CD14-positive monocyte (primary cell): ENCODE data around the gene ASCL3. TPM values are rescaled to one million over a fixed set of nuclear protein-coding genes. Genes with fewer than 3 reads are reported as not detected.

ENCODE experiments used
- DNase-seq, 3 donors: peaks; one replicate each; pipeline ENCODE4 v3.0.0-alpha.2; 2011 to 2022
- H2AFZ ChIP-seq: 2 replicates; pipeline ENCODE4 v1.6.0; 2012; ENCODE audit warnings: mild to moderate bottlenecking, low read depth, low read length, inconsistent platforms; ENCODE audit not compliant: insufficient read depth, poor library complexity, severe bottlenecking
- H3K27ac ChIP-seq, 2 donors: 1 replicate in 1 of 2; 2 replicates in 1 of 2; pipeline ENCODE4 v1.5.1; 2012 to 2013; ENCODE audit warnings: low read length in 2 of 2, control low read depth in 1 of 2, inconsistent platforms in 1 of 2, low read depth in 1 of 2, mild to moderate bottlenecking in 1 of 2
- H3K27me3 ChIP-seq, 2 donors: one replicate each; pipeline versions ENCODE4 v1.6.0 to v1.6.1; 2011 to 2013; ENCODE audit warnings: low read length in 2 of 2; ENCODE audit not compliant: control insufficient read depth in 2 of 2, insufficient read depth in 2 of 2
- H3K36me3 ChIP-seq, 2 donors: replicated peaks in 1 of 2; 1 replicate in 1 of 2; 2 replicates in 1 of 2; pipeline versions ENCODE4 v1.5.1 to v1.6.1; 2012 to 2013; ENCODE audit warnings: low read length in 2 of 2, control low read depth in 1 of 2, inconsistent platforms in 1 of 2, mild to moderate bottlenecking in 1 of 2; ENCODE audit not compliant: insufficient read depth in 2 of 2, control insufficient read depth in 1 of 2
- H3K4me1 ChIP-seq, 2 donors: 1 replicate in 1 of 2; 2 replicates in 1 of 2; pipeline versions ENCODE4 v1.5.1 to v1.6.1; 2012 to 2013; ENCODE audit warnings: low read length in 2 of 2, control low read depth in 1 of 2, inconsistent platforms in 1 of 2, mild to moderate bottlenecking in 1 of 2, moderate library complexity in 1 of 2; ENCODE audit not compliant: insufficient read depth in 2 of 2, control insufficient read depth in 1 of 2
- H3K4me2 ChIP-seq: replicated peaks from 2 replicates; pipeline ENCODE3; 2012; ENCODE audit warnings: low read length, moderate library complexity, mild to moderate bottlenecking; ENCODE audit not compliant: poor library complexity, severe bottlenecking; ENCODE audit errors: extremely low read depth
- H3K4me3 ChIP-seq, 3 experiments: fragments of 200-600 bp in 1 of 3; sonication (generic) in 1 of 3; replicated peaks in 1 of 3; 1 replicate in 2 of 3; 2 replicates in 1 of 3; pipeline ENCODE4 v1.5.1; 2011 to 2013; ENCODE audit warnings: low read length in 3 of 3, mild to moderate bottlenecking in 3 of 3, control low read depth in 2 of 3, low read depth in 2 of 3, inconsistent platforms in 1 of 3, moderate library complexity in 1 of 3
- H3K79me2 ChIP-seq: 2 replicates; pipeline ENCODE4 v1.6.0; 2012; ENCODE audit warnings: mild to moderate bottlenecking, control low read depth, inconsistent platforms, low read length, moderate library complexity; ENCODE audit not compliant: insufficient read depth
- H3K9ac ChIP-seq: 2 replicates; pipeline ENCODE4 v1.6.0; 2017; ENCODE audit warnings: low read length, mild to moderate bottlenecking; ENCODE audit not compliant: insufficient read depth, poor library complexity, severe bottlenecking
- H3K9me3 ChIP-seq, 2 donors: replicated peaks in 1 of 2; 1 replicate in 1 of 2; 2 replicates in 1 of 2; pipeline versions ENCODE4 v1.5.1 to v1.6.1; 2012 to 2013; ENCODE audit warnings: low read length in 2 of 2, control low read depth in 1 of 2; ENCODE audit not compliant: control insufficient read depth in 1 of 2, insufficient read depth in 1 of 2
- H4K20me1 ChIP-seq: 2 replicates; pipeline ENCODE4 v1.6.0; 2012; ENCODE audit warnings: mild to moderate bottlenecking, low read length, control low read depth, moderate library complexity; ENCODE audit not compliant: insufficient read depth
- H3K27ac Mint-ChIP-seq, 7 donors: one replicate each; pipeline ENCODE4 v1.8.0; 2020; ENCODE audit warnings: mild to moderate bottlenecking in 7 of 7, mixed read lengths in 7 of 7, moderate library complexity in 6 of 7, inconsistent platforms in 2 of 7
- H3K27me3 Mint-ChIP-seq, 3 donors: one replicate each; pipeline ENCODE4 v1.8.0; 2021 to 2022; ENCODE audit warnings: low read depth in 3 of 3, mild to moderate bottlenecking in 3 of 3, mixed read lengths in 3 of 3, moderate library complexity in 3 of 3, inconsistent platforms in 1 of 3
- H3K36me3 Mint-ChIP-seq, 2 donors: one replicate each; pipeline ENCODE4 v1.8.0; 2020; ENCODE audit warnings: mixed read lengths in 2 of 2, inconsistent platforms in 1 of 2, mild to moderate bottlenecking in 1 of 2
- H3K4me1 Mint-ChIP-seq: one replicate; pipeline ENCODE4 v1.8.0; 2020; ENCODE audit warnings: mild to moderate bottlenecking, mixed read lengths
- H3K4me3 Mint-ChIP-seq, 2 donors: one replicate each; pipeline ENCODE4 v1.8.0; 2020; ENCODE audit warnings: mild to moderate bottlenecking in 2 of 2, mixed read lengths in 2 of 2, moderate library complexity in 1 of 2
- H3K9me3 Mint-ChIP-seq, 7 donors: one replicate each; pipeline ENCODE4 v1.8.0; 2020 to 2022; ENCODE audit warnings: mixed read lengths in 7 of 7, mild to moderate bottlenecking in 6 of 7, moderate library complexity in 6 of 7, inconsistent platforms in 2 of 7
- WGBS: methylation state at CpG from one replicate; pipeline ENCODE4 v1.1.5; 2013; ENCODE audit warnings: missing lambda C conversion rate; ENCODE audit not compliant: insufficient coverage; 5-methylcytosine and 5-hydroxymethylcytosine counted together
- intact Hi-C, 2 donors: fragments of 100-400 bp; cut with micrococcal nuclease; formaldehyde crosslinking; loops; one replicate each; pipeline versions ENCODE4 v1.15.0 to v1.15.1; 2023
- polyA plus RNA-seq, 3 donors: library from polyadenylated mRNA; depleted of rRNA in 1 of 3; unstranded in 2 of 3; stranded (reverse) in 1 of 3; fragments of 300-500 nt in 2 of 3; fragments of >200 nt in 1 of 3; fragmentation: Illumina TruSeq in 2 of 3; gene quantifications; 1 replicate in 2 of 3; 2 replicates in 1 of 3; pipeline ENCODE4 v1.2.3, GENCODE V29; 2012 to 2021
- TF ChIP-seq, protein P1 (sequence below): fragments of 200-600 bp; IDR thresholded peaks from one replicate; pipeline ENCODE4 v1.8.0; 2022; ENCODE audit warnings: antibody characterized with exemption, mild to moderate bottlenecking

Gene ASCL3
- polyA plus RNA-seq, 3 donors: not detected

DNA sequence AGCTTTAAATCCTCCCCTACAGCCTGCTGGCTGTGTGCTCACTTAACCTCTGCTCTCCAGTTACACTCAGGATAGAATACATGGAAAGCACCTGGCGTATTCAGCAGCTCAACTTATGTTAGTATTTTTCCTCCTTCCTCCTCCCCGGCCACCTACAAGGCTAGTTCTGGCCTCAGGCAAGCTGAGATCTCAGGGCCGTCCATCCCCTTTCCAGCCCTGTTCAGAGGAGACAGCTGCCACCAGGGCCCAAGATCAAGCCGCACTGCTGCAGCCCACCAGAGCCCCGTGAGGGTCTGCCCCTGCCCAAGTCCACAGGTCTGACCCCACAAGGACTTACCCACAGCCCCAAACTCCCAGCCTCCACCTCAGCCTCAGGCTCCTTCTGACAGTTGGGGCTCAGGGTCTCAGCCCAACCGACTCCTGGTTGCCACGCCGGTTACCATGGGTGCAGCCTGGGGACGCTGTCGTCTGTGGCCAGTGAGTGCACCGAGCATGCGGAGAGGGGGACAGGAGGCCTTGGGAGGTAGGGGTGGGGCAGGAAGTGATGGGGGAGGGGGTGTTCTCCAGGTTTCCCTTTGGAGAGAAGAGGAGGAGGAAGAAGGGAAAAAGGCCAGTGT lies 10.1 kb downstream of the ASCL3 start, which contains the start of gene C11orf16:
Gene C11orf16, minus strand, starts transcription at position 384 of the 617 bp plus-strand sequence. CDS start 639 bp downstream, outside the sequence.
- Mint-ChIP-seq H3K36me3 (no peaks in the 10 kb centered on the region), H3K4me3 (no peak within 1 kb of the TSS), H3K9me3 (no peaks in the 10 kb centered on the region), H3K27ac (peak within 1 kb of the TSS in 1 of 7 donors; percentile 63), H3K4me1 (no peaks in the 10 kb centered on the region), H3K27me3 (peaks cover 0 to 5% (median 2%) of the 10 kb centered on the region in 3 donors)
- Histone ChIP-seq H3K27ac (no peak within 1 kb of the TSS), H2AFZ (no peak within 1 kb of the TSS), H3K4me3 (no peak within 1 kb of the TSS), H3K9ac (no peak within 1 kb of the TSS), H3K9me3 (no peaks in the 10 kb centered on the region), H3K79me2 (no peaks in the 10 kb centered on the region), H3K36me3 (no peaks in the 10 kb centered on the region), H3K4me1 (no peaks in the 10 kb centered on the region), H3K4me2 (no peak within 1 kb of the TSS), H4K20me1 (no peaks in the 10 kb centered on the region), H3K27me3 (no peaks in the 10 kb centered on the region)
- 90% methylated on average over 12 of the region's 12 CpGs for WGBS
- no peak for DNase-seq
- TF ChIP-seq, protein P1, sequence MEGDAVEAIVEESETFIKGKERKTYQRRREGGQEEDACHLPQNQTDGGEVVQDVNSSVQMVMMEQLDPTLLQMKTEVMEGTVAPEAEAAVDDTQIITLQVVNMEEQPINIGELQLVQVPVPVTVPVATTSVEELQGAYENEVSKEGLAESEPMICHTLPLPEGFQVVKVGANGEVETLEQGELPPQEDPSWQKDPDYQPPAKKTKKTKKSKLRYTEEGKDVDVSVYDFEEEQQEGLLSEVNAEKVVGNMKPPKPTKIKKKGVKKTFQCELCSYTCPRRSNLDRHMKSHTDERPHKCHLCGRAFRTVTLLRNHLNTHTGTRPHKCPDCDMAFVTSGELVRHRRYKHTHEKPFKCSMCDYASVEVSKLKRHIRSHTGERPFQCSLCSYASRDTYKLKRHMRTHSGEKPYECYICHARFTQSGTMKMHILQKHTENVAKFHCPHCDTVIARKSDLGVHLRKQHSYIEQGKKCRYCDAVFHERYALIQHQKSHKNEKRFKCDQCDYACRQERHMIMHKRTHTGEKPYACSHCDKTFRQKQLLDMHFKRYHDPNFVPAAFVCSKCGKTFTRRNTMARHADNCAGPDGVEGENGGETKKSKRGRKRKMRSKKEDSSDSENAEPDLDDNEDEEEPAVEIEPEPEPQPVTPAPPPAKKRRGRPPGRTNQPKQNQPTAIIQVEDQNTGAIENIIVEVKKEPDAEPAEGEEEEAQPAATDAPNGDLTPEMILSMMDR: no peak
- intact Hi-C loops: no loop called here

DNA sequence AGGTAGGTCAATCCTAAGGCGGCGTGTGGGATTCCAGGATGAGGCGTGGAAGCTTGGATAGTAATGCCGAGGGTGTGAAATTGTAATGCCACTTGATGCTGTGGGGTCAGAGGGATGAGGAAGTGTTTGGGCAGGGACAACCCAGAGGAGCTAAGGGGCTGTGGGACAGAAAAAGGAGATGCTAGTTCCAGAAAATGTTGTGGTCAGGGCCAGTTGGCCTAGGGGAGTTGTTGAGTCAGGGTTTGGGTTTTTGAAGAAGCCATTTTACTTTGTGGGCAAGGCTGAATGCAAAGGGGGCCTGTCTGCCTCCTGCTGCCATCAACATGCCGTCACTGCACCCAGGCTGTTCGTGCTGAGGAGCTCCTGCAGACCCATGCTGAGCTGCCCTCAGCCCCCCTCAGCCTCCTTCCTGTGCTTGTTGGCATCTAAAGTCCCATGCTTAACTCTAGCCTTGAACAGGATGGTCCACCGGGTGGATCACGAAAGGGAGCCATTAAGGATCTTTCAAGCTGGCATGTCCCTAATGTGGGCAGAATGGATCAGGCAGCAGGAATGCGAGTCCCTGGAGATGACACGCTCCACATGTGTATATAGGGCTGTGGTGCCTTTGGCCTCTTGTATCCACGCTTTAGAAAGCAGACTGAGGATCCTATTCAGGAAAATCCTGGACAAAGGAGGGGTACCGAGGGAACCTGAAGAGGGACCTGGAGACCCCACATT lies 12.2 kb downstream of the ASCL3 start:
- Histone ChIP-seq H3K79me2 (no peaks in the 10 kb centered on the region), H3K27me3 (no peaks in the 10 kb centered on the region), H3K4me3 (no peak overlapping the region), H2AFZ (no peak overlapping the region), H3K4me1 (no peaks in the 10 kb centered on the region), H3K4me2 (no peak overlapping the region), H3K9me3 (no peaks in the 10 kb centered on the region), H4K20me1 (no peaks in the 10 kb centered on the region), H3K27ac (no peak overlapping the region), H3K36me3 (peaks cover 0 to 1% of the 10 kb centered on the region in 2 donors), H3K9ac (no peak overlapping the region)
- 91% methylated on average over 10 of the region's 12 CpGs for WGBS
- peaks cover 0 to 3% (median 0%) of the 10 kb centered on the region in 3 donors for H3K27me3 Mint-ChIP-seq
- intact Hi-C loops: no loop called here
- DNase-seq: no peak
- no peak overlapping the region for H3K4me3 Mint-ChIP-seq
- peak overlapping the region in 1 of 7 donors; percentile 23 for H3K27ac Mint-ChIP-seq
- H3K9me3 Mint-ChIP-seq: peaks cover 0 to 2% (median 0%) of the 10 kb centered on the region in 7 donors
- TF ChIP-seq, protein P1: no peak
- no peaks in the 10 kb centered on the region for H3K4me1 Mint-ChIP-seq
- H3K36me3 Mint-ChIP-seq: peaks cover 0 to 5% of the 10 kb centered on the region in 2 donors
